ENCODE results near the gene TUBA4B.

Gene TUBA4B

DNA sequence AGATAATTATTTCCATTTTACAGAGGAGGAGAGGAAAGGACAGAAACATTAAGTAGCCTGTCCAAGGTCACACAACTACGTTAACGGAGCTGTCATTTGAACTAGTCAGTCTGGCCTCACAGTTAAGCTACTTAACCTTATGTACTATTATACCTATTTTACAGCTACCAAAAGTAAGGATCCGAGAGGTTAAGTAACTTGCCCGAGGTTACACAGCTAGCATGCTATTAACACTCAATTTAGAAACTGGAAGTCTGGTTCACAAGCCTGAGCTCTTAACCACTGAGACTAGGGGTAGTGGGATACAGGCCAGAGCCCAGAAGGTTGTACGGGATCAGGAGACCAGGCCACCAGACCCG, 8.3 kb upstream of the TUBA4B start:
- no peaks in the 10 kb centered on the region for H3K27me3 ChIP-seq (ENCODE audit: control insufficient read depth, insufficient read depth, low read length)
- H3K4me1 ChIP-seq (ENCODE audit: control insufficient read depth, insufficient read depth, low read length): peaks cover 4% of the 10 kb centered on the region
- H3K9me3 ChIP-seq (ENCODE audit: control insufficient read depth, insufficient read depth, low read length): no peaks in the 10 kb centered on the region
- H3K4me3 ChIP-seq (ENCODE audit: low read depth, low read length): peak overlapping the region; percentile 85
- peak overlapping the region; percentile 73 for H3K9ac ChIP-seq (ENCODE audit: low read depth, low read length)
- H3K36me3 ChIP-seq (ENCODE audit: control insufficient read depth, insufficient read depth, low read length): peaks cover 8% of the 10 kb centered on the region

GRCh38 chr2:219245148-219245898, 7.7 kb upstream of the TUBA4B start, which contains the start of the genes GLB1L and STK16:
GLB1L (minus strand) TSS chr2:219245444; CDS start chr2:219243573, 1,871 bp downstream.
STK16 (plus strand) TSS chr2:219245479; CDS start chr2:219246000, 521 bp downstream.
- Histone ChIP-seq H3K4me3 (ENCODE audit: low read depth, low read length) (peak within 1 kb of the TSS; percentile 85), H3K9me3 (ENCODE audit: control insufficient read depth, insufficient read depth, low read length) (no peaks in the 10 kb centered on the region), H3K36me3 (ENCODE audit: control insufficient read depth, insufficient read depth, low read length) (peaks cover 9% of the 10 kb centered on the region), H3K27me3 (ENCODE audit: control insufficient read depth, insufficient read depth, low read length) (no peaks in the 10 kb centered on the region), H3K9ac (ENCODE audit: low read depth, low read length) (peak within 1 kb of the TSS; percentile 79), H3K4me1 (ENCODE audit: control insufficient read depth, insufficient read depth, low read length) (peaks cover 7% of the 10 kb centered on the region)

GRCh38 chr2:219245899-219246230, 7.2 kb upstream of the TUBA4B start:
- Histone ChIP-seq H3K4me3 (ENCODE audit: low read depth, low read length) (peak overlapping the region; percentile 85), H3K36me3 (ENCODE audit: control insufficient read depth, insufficient read depth, low read length) (peaks cover 11% of the 10 kb centered on the region), H3K9me3 (ENCODE audit: control insufficient read depth, insufficient read depth, low read length) (no peaks in the 10 kb centered on the region), H3K27me3 (ENCODE audit: control insufficient read depth, insufficient read depth, low read length) (no peaks in the 10 kb centered on the region), H3K4me1 (ENCODE audit: control insufficient read depth, insufficient read depth, low read length) (peaks cover 7% of the 10 kb centered on the region), H3K9ac (ENCODE audit: low read depth, low read length) (peak overlapping the region; percentile 79)

DNA sequence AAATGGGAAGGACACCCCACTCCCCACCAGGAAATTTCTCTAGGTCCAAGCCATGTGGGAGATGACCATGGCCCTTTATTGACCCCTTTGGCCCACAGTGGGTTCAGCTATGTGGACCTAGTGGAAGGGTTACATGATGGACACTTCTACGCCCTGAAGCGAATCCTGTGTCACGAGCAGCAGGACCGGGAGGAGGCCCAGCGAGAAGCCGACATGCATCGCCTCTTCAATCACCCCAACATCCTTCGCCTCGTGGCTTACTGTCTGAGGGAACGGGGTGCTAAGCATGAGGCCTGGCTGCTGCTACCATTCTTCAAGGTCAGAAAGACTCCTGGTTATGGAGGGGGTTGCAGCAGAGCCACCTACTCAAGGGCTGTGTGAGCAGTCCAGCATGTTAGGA, 6.5 kb upstream of the TUBA4B start:
- Histone ChIP-seq H3K9ac (ENCODE audit: low read depth, low read length) (no peak overlapping the region), H3K4me3 (ENCODE audit: low read depth, low read length) (no peak overlapping the region), H3K27me3 (ENCODE audit: control insufficient read depth, insufficient read depth, low read length) (peaks cover 4% of the 10 kb centered on the region), H3K9me3 (ENCODE audit: control insufficient read depth, insufficient read depth, low read length) (no peaks in the 10 kb centered on the region), H3K4me1 (ENCODE audit: control insufficient read depth, insufficient read depth, low read length) (peaks cover 7% of the 10 kb centered on the region), H3K36me3 (ENCODE audit: control insufficient read depth, insufficient read depth, low read length) (peaks cover 11% of the 10 kb centered on the region)

GRCh38 chr2:219247678-219248642, 5.1 kb upstream of the TUBA4B start:
- peaks cover 15% of the 10 kb centered on the region for H3K4me1 ChIP-seq (ENCODE audit: control insufficient read depth, insufficient read depth, low read length)

DNA sequence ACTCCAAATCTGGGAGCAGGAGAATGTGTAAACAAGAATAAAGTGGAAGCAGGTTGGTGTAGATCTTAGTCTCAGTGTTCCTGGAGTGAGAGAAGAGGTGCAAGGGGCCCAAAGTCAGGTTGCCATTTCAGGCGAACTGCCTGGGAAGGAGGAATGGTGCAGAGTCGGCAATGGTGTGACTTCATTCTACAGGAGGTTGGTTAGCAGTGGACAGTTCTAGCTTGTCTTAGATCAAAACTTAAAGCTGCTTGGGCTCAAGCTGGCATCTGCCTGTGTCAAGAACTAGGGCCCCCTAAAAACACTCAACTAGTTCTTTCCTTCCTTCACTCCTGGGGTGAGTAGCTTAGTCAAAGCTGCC, 4.2 kb upstream of the TUBA4B start:
- no peak overlapping the region for H3K9ac ChIP-seq (ENCODE audit: low read depth, low read length)

More at GRCh38 chr2:219247678-219248642, 5.1 kb upstream of the TUBA4B start:
- Histone ChIP-seq H3K9ac (ENCODE audit: low read depth, low read length) (no peak overlapping the region), H3K36me3 (ENCODE audit: control insufficient read depth, insufficient read depth, low read length) (peaks cover 13% of the 10 kb centered on the region), H3K27me3 (ENCODE audit: control insufficient read depth, insufficient read depth, low read length) (peaks cover 18% of the 10 kb centered on the region), H3K4me3 (ENCODE audit: low read depth, low read length) (no peak overlapping the region), H3K9me3 (ENCODE audit: control insufficient read depth, insufficient read depth, low read length) (no peaks in the 10 kb centered on the region)

GRCh38 chr2:219249203-219249980, 3.7 kb upstream of the TUBA4B start:
- H3K9ac ChIP-seq (ENCODE audit: low read depth, low read length): no peak overlapping the region
- no peak overlapping the region for H3K4me3 ChIP-seq (ENCODE audit: low read depth, low read length)

More for the DNA sequence above, 4.2 kb upstream of the TUBA4B start:
- Histone ChIP-seq H3K9me3 (ENCODE audit: control insufficient read depth, insufficient read depth, low read length) (no peaks in the 10 kb centered on the region), H3K4me3 (ENCODE audit: low read depth, low read length) (no peak overlapping the region), H3K36me3 (ENCODE audit: control insufficient read depth, insufficient read depth, low read length) (peaks cover 13% of the 10 kb centered on the region), H3K27me3 (ENCODE audit: control insufficient read depth, insufficient read depth, low read length) (peaks cover 22% of the 10 kb centered on the region), H3K4me1 (ENCODE audit: control insufficient read depth, insufficient read depth, low read length) (peaks cover 15% of the 10 kb centered on the region)

DNA sequence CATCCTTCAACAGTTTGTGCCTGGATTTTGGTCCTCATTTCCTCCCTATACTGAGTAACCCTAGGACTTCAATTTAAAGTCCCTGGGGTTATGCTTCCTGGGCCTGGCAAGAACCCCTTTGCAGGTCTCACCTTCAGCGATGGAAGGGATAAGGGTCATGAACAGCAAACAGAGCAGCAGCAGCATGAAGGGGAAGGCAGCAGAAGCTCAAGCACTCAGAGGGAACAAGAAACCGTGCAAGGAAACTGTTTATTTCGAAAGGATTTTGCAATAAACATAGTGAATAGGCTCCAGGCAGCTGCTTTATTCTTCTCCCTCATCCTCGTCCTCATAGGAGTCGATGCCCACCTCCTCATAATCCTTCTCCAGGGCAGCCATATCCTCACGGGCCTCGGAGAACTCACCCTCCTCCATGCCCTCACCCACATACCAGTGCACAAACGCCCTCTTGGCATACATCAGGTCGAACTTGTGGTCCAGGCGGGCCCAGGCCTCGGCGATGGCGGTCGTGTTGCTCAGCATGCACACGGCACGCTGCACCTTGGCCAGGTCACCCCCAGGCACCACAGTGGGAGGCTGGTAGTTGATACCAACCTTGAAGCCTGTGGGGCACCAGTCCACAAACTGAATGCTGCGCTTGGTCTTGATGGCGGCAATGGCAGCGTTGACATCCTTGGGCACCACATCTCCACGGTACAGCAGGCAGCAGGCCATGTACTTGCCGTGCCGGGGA, 2.8 kb upstream of the TUBA4B start:
- Histone ChIP-seq H3K27me3 (ENCODE audit: control insufficient read depth, insufficient read depth, low read length) (peaks cover 35% of the 10 kb centered on the region), H3K9me3 (ENCODE audit: control insufficient read depth, insufficient read depth, low read length) (no peaks in the 10 kb centered on the region), H3K9ac (ENCODE audit: low read depth, low read length) (no peak overlapping the region), H3K4me1 (ENCODE audit: control insufficient read depth, insufficient read depth, low read length) (peaks cover 11% of the 10 kb centered on the region), H3K4me3 (ENCODE audit: low read depth, low read length) (no peak overlapping the region), H3K36me3 (ENCODE audit: control insufficient read depth, insufficient read depth, low read length) (peaks cover 13% of the 10 kb centered on the region)

More at GRCh38 chr2:219249203-219249980, 3.7 kb upstream of the TUBA4B start:
- Histone ChIP-seq H3K4me1 (ENCODE audit: control insufficient read depth, insufficient read depth, low read length) (peaks cover 15% of the 10 kb centered on the region), H3K9me3 (ENCODE audit: control insufficient read depth, insufficient read depth, low read length) (no peaks in the 10 kb centered on the region), H3K27me3 (ENCODE audit: control insufficient read depth, insufficient read depth, low read length) (peaks cover 27% of the 10 kb centered on the region), H3K36me3 (ENCODE audit: control insufficient read depth, insufficient read depth, low read length) (peaks cover 13% of the 10 kb centered on the region)

- H3K36me3 ChIP-seq (ENCODE audit: control insufficient read depth, insufficient read depth, low read length): peaks cover 13% of the 10 kb centered on the region
- H3K4me3 ChIP-seq (ENCODE audit: low read depth, low read length): no peak overlapping the region
- H3K9ac ChIP-seq (ENCODE audit: low read depth, low read length): no peak overlapping the region
- no peaks in the 10 kb centered on the region for H3K9me3 ChIP-seq (ENCODE audit: control insufficient read depth, insufficient read depth, low read length)
- peaks cover 49% of the 10 kb centered on the region for H3K27me3 ChIP-seq (ENCODE audit: control insufficient read depth, insufficient read depth, low read length)
- H3K4me1 ChIP-seq (ENCODE audit: control insufficient read depth, insufficient read depth, low read length): peaks cover 11% of the 10 kb centered on the region
Measured at GRCh38 chr2:219251656-219252055, 1.4 kb upstream of the TUBA4B start.

- Histone ChIP-seq H3K9ac (ENCODE audit: low read depth, low read length) (no peak overlapping the region), H3K36me3 (ENCODE audit: control insufficient read depth, insufficient read depth, low read length) (peaks cover 13% of the 10 kb centered on the region), H3K4me1 (ENCODE audit: control insufficient read depth, insufficient read depth, low read length) (peaks cover 11% of the 10 kb centered on the region), H3K4me3 (ENCODE audit: low read depth, low read length) (peak overlapping the region; percentile 62), H3K27me3 (ENCODE audit: control insufficient read depth, insufficient read depth, low read length) (peaks cover 51% of the 10 kb centered on the region), H3K9me3 (ENCODE audit: control insufficient read depth, insufficient read depth, low read length) (no peaks in the 10 kb centered on the region)
Measured at GRCh38 chr2:219252084-219252483, 959 bp upstream of the TUBA4B start.

GRCh38 chr2:219252570-219252899, 508 bp upstream of the TUBA4B start:
- Histone ChIP-seq H3K27me3 (ENCODE audit: control insufficient read depth, insufficient read depth, low read length) (peaks cover 51% of the 10 kb centered on the region), H3K9me3 (ENCODE audit: control insufficient read depth, insufficient read depth, low read length) (no peaks in the 10 kb centered on the region), H3K9ac (ENCODE audit: low read depth, low read length) (no peak overlapping the region), H3K36me3 (ENCODE audit: control insufficient read depth, insufficient read depth, low read length) (peaks cover 11% of the 10 kb centered on the region), H3K4me3 (ENCODE audit: low read depth, low read length) (peak overlapping the region; percentile 62), H3K4me1 (ENCODE audit: control insufficient read depth, insufficient read depth, low read length) (peaks cover 11% of the 10 kb centered on the region)

Measured in iPS-15b (cell line).